Liver (tissue), 9 donors: ENCODE results near the gene SCNN1A. TPM values are rescaled to one million over a fixed set of nuclear protein-coding genes. Genes with fewer than 3 reads are reported as not detected.

Source experiments
- DNase-seq: peaks from one replicate; pipeline ENCODE4 v3.0.0-alpha.2; 2017; ENCODE audit warnings: low spot score
- H3K27ac ChIP-seq, 2 donors: one replicate each; pipeline ENCODE4 v1.7.0; 2013; ENCODE audit warnings: inconsistent platforms in 2 of 2, low read length in 2 of 2, control low read depth in 1 of 2, low read depth in 1 of 2, mild to moderate bottlenecking in 1 of 2
- H3K27me3 ChIP-seq, 4 donors: one replicate each; pipeline versions ENCODE4 v1.6.1 to v1.7.0; 2013; ENCODE audit warnings: low read length in 3 of 4, inconsistent platforms in 1 of 4, mild to moderate bottlenecking in 1 of 4, moderate library complexity in 1 of 4; ENCODE audit not compliant: control insufficient read depth in 4 of 4, insufficient read depth in 4 of 4
- H3K36me3 ChIP-seq, 4 donors: one replicate each; pipeline versions ENCODE4 v1.6.1 to v1.7.0; 2013; ENCODE audit warnings: low read length in 3 of 4, mild to moderate bottlenecking in 3 of 4, low read depth in 1 of 4, moderate library complexity in 1 of 4; ENCODE audit not compliant: control insufficient read depth in 4 of 4, insufficient read depth in 3 of 4
- H3K4me1 ChIP-seq, 4 donors: one replicate each; pipeline versions ENCODE4 v1.6.1 to v1.7.0; 2013; ENCODE audit warnings: low read length in 3 of 4, mild to moderate bottlenecking in 3 of 4, moderate library complexity in 1 of 4; ENCODE audit not compliant: control insufficient read depth in 4 of 4, insufficient read depth in 4 of 4
- H3K4me3 ChIP-seq, 3 donors: one replicate each; pipeline versions ENCODE4 v1.6.1 to v1.7.0; 2013; ENCODE audit warnings: low read length in 3 of 3, control low read depth in 1 of 3, low read depth in 1 of 3, mild to moderate bottlenecking in 1 of 3
- H3K9ac ChIP-seq, 2 donors: one replicate each; pipeline ENCODE4 v1.7.0; 2013; ENCODE audit warnings: low read length in 2 of 2, mild to moderate bottlenecking in 2 of 2, moderate library complexity in 2 of 2, control low read depth in 1 of 2, low read depth in 1 of 2
- H3K9me3 ChIP-seq, 4 donors: one replicate each; pipeline versions ENCODE4 v1.6.1 to v1.7.0; 2013; ENCODE audit warnings: low read length in 3 of 4; ENCODE audit not compliant: control insufficient read depth in 4 of 4
- CTCF ChIP-seq: fragments of 150-350 bp; IDR thresholded peaks from 2 replicates; pipeline ENCODE4 v1.5.1; 2017; ENCODE audit warnings: improper control_type of control experiment, low read depth, low read length; ENCODE audit not compliant: missing input control
- EGR1 ChIP-seq, 2 donors: IDR thresholded peaks; 2 replicates each; pipeline ENCODE4 v1.6.1; 2016 to 2018; ENCODE audit warnings: antibody characterized with exemption in 2 of 2, low read depth in 2 of 2
- FOXA1 ChIP-seq: IDR thresholded peaks from 2 replicates; pipeline ENCODE4 v1.6.1; 2016; ENCODE audit warnings: antibody characterized with exemption
- FOXA2 ChIP-seq: IDR thresholded peaks from 2 replicates; pipeline ENCODE4 v1.6.1; 2016; ENCODE audit warnings: antibody characterized with exemption
- GABPA ChIP-seq, 2 donors: IDR thresholded peaks in 1 of 2; conservative IDR thresholded peaks in 1 of 2; 2 replicates each; pipeline ENCODE4 v1.6.1; 2016; ENCODE audit warnings: antibody characterized with exemption in 2 of 2, mild to moderate bottlenecking in 1 of 2, moderate library complexity in 1 of 2
- HNF4A ChIP-seq, 2 donors: conservative IDR thresholded peaks; 2 replicates each; pipeline ENCODE4 v1.6.1; 2016; ENCODE audit warnings: antibody characterized with exemption in 2 of 2, mild to moderate bottlenecking in 2 of 2
- HNF4G ChIP-seq: IDR thresholded peaks from 2 replicates; pipeline ENCODE4 v1.6.1; 2016; ENCODE audit warnings: antibody characterized with exemption
- JUND ChIP-seq, 2 donors: IDR thresholded peaks; 2 replicates each; pipeline ENCODE4 v1.6.1; 2016; ENCODE audit warnings: antibody characterized with exemption in 2 of 2
- MAX ChIP-seq: IDR thresholded peaks from 2 replicates; pipeline ENCODE4 v1.6.1; 2016; ENCODE audit warnings: antibody characterized with exemption
- NR2F2 ChIP-seq: IDR thresholded peaks from 2 replicates; pipeline ENCODE4 v1.6.1; 2016; ENCODE audit warnings: antibody characterized with exemption
- RAD21 ChIP-seq, 2 donors: IDR thresholded peaks; 2 replicates each; pipeline ENCODE4 v1.6.1; 2016; ENCODE audit warnings: antibody characterized with exemption in 2 of 2, mild to moderate bottlenecking in 2 of 2
- REST ChIP-seq: IDR thresholded peaks from 2 replicates; pipeline ENCODE4 v1.6.1; 2016; ENCODE audit warnings: antibody characterized with exemption, mild to moderate bottlenecking
- RXRA ChIP-seq, 2 donors: IDR thresholded peaks; 2 replicates each; pipeline ENCODE4 v1.6.1; 2017 to 2018; ENCODE audit warnings: antibody characterized with exemption in 2 of 2, mild to moderate bottlenecking in 1 of 2
- SP1 ChIP-seq: IDR thresholded peaks from 2 replicates; pipeline ENCODE4 v1.6.1; 2018; ENCODE audit warnings: antibody characterized with exemption, mild to moderate bottlenecking
- TAF1 ChIP-seq: conservative IDR thresholded peaks from 2 replicates; pipeline ENCODE4 v1.6.1; 2016; ENCODE audit warnings: antibody characterized with exemption, mild to moderate bottlenecking
- YY1 ChIP-seq: IDR thresholded peaks from 2 replicates; pipeline ENCODE4 v1.6.1; 2016; ENCODE audit warnings: antibody characterized with exemption, mild to moderate bottlenecking
- WGBS: extraction: QIAGEN DNeasy Blood & Tissue Kit; methylation state at CpG from one replicate; pipeline ENCODE4 v1.1.7; 2013; 5-methylcytosine and 5-hydroxymethylcytosine counted together
- polyA plus RNA-seq, 2 donors: library from polyadenylated mRNA; stranded (reverse) in 1 of 2; unstranded in 1 of 2; fragments of 200-250 nt in 1 of 2; fragments of >200 nt in 1 of 2; fragmentation: Nextera tagmentation in 1 of 2; extraction: Ambion mirVana in 1 of 2; gene quantifications; one replicate each; pipeline versions ENCODE4 v1.2.1 to v1.2.3, GENCODE V29; 2013 to 2015
- total RNA-seq, 2 donors: library from RNA; depleted of rRNA; stranded (reverse); fragments of >200 nt; gene quantifications; one replicate each; pipeline ENCODE4 v1.2.3, GENCODE V29; 2014
- TF ChIP-seq, protein P1 (sequence below): IDR thresholded peaks from 2 replicates; pipeline ENCODE4 v1.6.1; 2016; ENCODE audit warnings: antibody characterized with exemption
- TF ChIP-seq, protein P2 (sequence below): IDR thresholded peaks from 2 replicates; pipeline ENCODE4 v1.6.1; 2016; ENCODE audit warnings: antibody characterized with exemption
- donor health status: healthy.
- donor health status: healthy.
- donor health status: healthy.
- donor health status: healthy.
- donor health status: healthy.

SCNN1A gene
- total and polyA plus RNA-seq, 4 donors, result 0.47 to 7.7 (median 2.9) TPM

DNA sequence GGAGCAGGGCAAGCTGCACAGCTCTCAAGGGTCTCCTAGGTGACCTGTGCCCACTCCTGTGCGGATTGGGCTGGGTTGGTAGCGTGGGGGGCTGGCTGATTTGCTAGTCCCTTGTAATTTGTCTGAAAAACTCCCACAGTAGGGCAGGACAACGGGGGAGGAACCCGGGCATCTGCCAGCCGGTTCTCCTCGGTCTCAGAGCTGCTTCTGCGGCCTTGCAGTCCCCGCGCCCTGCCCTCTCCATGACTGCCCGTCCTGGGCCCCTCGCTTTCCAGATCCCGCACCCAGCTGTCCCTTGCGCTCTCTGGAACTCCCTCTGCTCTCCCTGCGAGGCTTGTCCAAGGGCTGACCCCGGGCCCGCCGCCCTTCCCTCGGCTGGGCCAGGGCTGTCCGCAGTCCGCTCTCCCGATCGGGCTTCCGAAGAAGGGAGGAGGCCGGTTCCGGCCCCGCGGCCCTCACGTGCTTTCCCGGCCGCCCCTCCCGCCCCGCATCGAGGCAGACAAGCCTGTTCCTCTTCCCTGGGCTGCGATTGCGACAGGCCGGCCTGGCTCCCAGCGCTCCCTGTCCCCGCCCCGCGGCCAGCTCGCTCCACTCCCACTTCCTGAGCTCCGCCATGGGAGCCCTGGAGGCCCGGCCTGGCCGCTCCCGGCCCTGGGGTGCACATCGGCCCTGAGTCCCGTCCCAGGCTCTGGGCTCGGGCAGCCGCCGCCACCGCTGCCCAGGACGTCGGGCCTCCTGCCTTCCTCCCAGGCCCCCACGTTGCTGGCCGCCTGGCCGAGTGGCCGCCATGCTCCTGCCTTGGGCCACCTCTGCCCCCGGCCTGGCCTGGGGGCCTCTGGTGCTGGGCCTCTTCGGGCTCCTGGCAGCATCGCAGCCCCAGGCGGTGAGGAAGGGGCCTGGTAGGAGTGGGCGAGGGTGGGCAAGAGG lies 8.5 kb upstream of the SCNN1A start, which contains the start of gene LTBR:
TSS of gene LTBR (plus strand) at position 591 of the 927 bp plus-strand sequence. CDS start at position 788, 197 bp downstream.
- TF ChIP-seq, protein P1, sequence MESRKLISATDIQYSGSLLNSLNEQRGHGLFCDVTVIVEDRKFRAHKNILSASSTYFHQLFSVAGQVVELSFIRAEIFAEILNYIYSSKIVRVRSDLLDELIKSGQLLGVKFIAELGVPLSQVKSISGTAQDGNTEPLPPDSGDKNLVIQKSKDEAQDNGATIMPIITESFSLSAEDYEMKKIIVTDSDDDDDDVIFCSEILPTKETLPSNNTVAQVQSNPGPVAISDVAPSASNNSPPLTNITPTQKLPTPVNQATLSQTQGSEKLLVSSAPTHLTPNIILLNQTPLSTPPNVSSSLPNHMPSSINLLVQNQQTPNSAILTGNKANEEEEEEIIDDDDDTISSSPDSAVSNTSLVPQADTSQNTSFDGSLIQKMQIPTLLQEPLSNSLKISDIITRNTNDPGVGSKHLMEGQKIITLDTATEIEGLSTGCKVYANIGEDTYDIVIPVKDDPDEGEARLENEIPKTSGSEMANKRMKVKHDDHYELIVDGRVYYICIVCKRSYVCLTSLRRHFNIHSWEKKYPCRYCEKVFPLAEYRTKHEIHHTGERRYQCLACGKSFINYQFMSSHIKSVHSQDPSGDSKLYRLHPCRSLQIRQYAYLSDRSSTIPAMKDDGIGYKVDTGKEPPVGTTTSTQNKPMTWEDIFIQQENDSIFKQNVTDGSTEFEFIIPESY, result no peak
- TF ChIP-seq MAX (peak; percentile 79), FOXA2 (no peak), CTCF (no peak), REST (peak; percentile 72), NR2F2 (peak; percentile 59), FOXA1 (no peak), GABPA (IDR thresholded peaks at IDR 0.05 in 1 of 2, conservative IDR thresholded peaks at IDR 0.05 in 1 of 2) (peak in 1 of 2 donors; percentile 77), RAD21 (IDR thresholded peaks at IDR 0.05) (peak; percentile 57 to 69), JUND (IDR thresholded peaks at IDR 0.05) (no peak), SP1 (peak; percentile 81), EGR1 (IDR thresholded peaks at IDR 0.05; ENCODE audit: low read depth in 2 of 2) (peak in 1 of 2 donors; percentile 79), TAF1 (peak; percentile 53), HNF4A (conservative IDR thresholded peaks at IDR 0.05) (peak; percentile 46 to 52), YY1 (peak; percentile 87), HNF4G (peak; percentile 6), RXRA (IDR thresholded peaks at IDR 0.05) (peak; percentile 31 to 48)
- TF ChIP-seq, protein P2, sequence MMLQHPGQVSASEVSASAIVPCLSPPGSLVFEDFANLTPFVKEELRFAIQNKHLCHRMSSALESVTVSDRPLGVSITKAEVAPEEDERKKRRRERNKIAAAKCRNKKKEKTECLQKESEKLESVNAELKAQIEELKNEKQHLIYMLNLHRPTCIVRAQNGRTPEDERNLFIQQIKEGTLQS, result no peak
- peak within 1 kb of the TSS; percentile 95 for H3K27ac ChIP-seq
- peak; percentile 80 for DNase-seq
- H3K4me1 ChIP-seq, result peaks cover 13 to 34% (median 23%) of the 10 kb centered on the region in 4 donors
- no peaks in the 10 kb centered on the region for H3K27me3 ChIP-seq
- H3K9ac ChIP-seq, result peak within 1 kb of the TSS; percentile 77 to 94
- H3K9me3 ChIP-seq, result no peaks in the 10 kb centered on the region
- peaks cover 15 to 20% (median 17%) of the 10 kb centered on the region in 4 donors for H3K36me3 ChIP-seq
- 4% methylated on average over 62 of the region's 62 CpGs for WGBS
- H3K4me3 ChIP-seq, result peak within 1 kb of the TSS; percentile 88 to 91 (median 89)
